GM21526 (cell line): ENCODE results near the gene QSER1.
A peak's percentile ranks its signal among the peaks of the same experiment; 100 is the strongest.
"Not testable (repeated sequence)": the region's sequence is repeated elsewhere in the genome, so short reads cannot be mapped to it uniquely, and the experiment has no call there.

ENCODE experiments used
- ATAC-seq: cut with Tn5 transposase; IDR thresholded peaks from one replicate; pipeline ENCODE4 v1.9.1; 2021; ENCODE audit warnings: moderate library complexity; ENCODE audit not compliant: unreplicated experiment, low FRiP score

QSER1 gene

DNA sequence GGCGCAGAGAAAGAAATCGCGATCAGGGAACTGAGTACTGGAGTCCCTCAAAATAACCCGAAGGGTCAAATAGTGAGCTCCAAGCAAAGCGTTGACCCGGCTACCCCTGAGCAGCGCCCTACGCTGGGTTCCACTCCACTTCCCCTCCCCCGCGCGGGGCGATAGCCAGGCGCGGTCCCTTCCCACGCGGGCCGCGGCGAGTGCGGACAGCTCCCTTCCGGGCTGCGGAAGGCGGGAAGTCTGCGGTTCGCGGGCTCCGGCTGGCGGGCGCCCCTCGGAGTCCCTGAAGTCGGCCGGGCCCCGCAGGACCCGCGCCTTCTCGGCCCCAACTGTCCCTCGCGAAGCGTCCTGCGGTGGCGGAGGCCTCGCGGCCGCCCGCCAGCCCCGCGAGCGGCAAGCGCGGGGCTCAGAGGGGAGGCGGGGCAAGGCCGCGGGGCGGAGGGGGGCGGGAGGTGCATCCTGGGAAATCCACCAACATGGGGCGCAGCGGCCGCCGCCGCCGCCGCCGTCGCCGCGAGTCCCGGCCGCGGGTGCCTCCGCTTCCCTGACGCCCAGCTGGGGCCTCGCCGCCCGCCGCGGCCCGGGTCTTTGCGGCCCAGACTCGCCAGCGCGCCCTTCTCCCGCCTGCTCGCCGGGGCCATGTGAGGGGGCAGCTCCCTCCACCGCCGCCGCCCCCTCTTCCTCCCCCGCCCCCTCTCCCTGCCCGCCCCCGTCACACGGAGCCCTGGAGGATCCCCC, at the start of gene QSER1:
TSS of gene QSER1 (plus strand) at position 457 of the 738 bp plus-strand sequence. CDS start 315 bp downstream, outside the sequence.
- peak; percentile 65 for ATAC-seq

DNA sequence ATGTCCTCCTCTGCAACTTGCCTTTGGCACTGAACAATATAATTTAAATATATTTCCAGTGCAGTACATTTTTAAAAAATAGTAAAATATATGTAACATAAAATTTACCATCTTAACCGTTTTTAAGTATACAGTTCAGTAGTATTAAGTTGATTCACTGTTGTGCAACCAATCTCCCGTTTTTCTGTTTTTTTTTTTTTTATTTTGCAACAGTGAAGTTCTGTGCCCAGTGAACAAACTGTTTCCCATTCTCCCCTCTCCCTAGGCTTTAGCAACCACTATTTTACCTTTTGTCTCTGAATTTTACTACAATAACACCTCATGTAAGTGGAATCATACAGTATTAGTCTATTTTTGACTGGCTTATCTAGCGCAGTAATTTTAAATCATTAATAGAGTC, 49.1 kb upstream of the QSER1 start:
- ATAC-seq: no peak

DNA sequence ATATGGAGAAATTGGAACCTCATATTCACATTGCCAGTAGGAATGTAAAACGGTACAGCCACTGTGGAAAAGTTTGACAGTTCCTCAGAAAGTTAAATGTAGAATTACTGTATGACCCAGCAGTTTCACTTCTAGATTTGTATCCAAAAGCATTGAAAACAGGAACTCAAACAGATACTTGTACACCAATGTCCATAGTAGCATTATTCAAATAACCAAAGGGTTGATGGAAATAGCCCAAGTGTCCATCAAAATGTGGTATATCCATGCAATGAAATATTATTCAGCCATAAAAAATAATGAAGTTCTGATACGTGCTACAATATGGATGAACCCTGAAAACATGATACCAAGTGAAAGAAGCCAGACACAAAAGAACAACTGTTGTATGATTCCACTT, 45.1 kb upstream of the QSER1 start:
- ATAC-seq: no peak

DNA sequence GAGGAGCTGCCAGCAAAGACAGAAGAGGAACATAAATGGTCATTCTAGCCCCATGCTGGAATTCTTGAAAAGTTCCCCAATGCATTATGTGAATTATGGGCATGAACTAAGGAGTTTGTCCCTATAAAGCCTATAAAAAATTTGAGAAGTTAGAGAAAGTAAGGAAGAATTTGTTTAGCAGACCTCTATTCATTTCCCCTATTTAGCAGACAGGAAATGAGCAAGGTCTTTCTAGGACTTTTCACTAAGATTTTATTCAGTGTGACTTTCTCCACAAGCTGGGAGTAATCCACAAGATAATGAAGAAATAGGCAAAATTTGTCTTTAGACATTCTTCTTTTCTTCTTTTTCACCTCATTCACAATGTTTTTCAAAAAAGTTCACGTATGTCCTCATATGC, 42.9 kb upstream of the QSER1 start:
- no peak for ATAC-seq

DNA sequence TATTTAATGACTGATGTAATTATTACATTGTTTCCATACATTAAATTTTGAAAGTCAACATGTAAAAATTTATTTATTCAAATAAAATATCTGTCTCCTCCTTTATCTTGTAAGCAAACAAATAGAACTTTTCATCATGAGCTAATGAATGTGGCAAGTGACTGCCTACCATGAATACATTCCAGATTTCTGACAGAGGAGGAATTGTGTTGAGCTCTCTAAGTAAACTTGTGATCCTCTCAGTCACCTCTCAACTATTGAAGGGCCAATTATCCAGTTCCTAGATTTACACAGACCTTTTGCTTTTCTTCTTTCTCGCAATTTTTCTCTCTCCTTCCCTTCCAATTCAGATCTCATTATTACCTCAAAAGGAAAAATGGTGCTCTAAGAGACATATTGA, 41.4 kb upstream of the QSER1 start:
- no peak for ATAC-seq

DNA sequence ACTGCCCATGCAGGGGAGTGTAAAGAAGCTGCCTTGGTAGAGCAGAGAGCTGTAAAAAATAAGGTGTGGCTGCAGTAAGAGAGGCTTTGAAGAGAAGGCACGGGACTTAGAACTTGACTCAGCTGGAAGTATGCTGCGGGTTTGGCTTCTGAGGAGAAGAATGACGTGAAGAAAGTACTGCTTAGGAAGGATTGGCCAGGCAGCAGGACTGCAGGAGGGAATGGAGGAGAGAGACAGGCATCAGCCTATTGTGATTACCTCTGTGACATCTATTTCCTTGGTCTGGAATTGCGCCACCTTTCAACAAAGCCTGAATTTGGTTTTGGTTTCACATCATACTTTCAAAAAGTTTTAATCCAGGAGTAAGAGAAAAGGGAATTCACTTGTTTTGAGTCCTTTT, 40.4 kb upstream of the QSER1 start:
- ATAC-seq: no peak

DNA sequence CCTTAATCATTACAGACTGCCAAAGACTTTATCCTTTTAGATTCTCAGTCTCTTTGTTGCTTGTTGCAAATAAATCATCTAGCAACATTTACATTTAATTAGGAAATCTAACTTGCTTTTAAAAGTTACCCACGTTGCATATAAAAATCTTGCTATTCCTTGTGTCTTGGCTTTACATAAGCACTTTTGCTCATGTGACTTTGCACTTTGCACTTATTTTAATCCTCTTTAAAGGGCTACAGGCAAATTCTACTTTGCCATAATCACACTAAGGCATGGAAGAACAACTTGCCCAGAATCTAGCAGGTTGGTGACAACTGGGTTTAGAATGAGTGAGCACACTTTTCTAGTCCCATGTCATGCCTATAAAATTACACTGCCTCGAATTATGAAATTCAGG, 37.0 kb upstream of the QSER1 start:
- ATAC-seq: no peak

DNA sequence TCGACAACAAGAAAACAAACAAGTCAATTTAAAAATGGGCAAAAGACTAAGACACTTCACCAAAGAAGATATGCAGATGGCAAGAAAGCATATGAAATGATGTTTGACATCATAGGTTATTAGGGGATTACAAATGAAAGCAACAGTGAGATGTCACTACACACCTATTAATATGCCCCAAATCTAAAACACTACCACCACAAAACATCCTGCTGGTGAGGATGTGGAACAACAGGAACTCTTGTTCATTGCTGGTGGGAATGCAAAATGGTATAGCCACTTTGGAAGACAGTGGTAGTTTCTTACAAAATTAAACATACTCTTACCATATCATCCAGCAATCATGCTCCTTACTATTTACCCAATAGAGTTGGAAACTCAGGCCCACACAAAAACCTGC, 33.9 kb upstream of the QSER1 start:
- ATAC-seq: no peak

DNA sequence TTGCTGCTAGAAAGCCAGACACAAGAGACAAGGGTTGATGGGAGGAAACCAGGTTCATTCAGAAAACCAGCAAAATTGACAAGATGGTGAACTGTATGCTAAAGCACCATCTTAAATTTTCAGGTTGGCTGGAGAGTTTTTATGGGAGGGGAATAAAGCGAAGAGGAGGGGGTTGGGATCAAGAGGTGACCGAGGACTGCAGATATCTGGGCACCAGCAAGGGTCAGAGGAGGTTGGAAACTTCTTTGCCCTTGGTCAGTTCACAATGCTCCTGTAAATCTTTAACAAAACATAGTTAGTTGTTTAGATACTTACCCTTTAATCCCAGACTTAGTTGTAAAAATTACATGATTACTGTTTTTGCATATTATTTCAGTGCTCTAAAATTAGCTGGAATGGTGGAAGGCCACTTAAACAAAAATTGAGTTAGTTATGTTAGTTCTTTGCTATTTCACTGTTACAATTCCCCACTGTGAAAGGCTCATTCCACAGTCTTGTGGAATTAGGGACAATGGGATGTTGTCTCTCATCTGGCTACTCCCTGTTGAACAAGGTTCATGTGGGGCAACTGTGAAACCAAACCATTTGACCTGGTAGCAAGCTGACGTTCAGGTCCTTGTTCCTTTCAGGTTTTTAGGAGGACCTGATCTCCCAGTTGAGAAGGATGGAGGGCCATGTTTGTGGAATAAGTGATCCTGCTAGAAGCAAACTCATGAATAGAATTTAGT, 30.6 kb upstream of the QSER1 start:
- ATAC-seq: no peak

DNA sequence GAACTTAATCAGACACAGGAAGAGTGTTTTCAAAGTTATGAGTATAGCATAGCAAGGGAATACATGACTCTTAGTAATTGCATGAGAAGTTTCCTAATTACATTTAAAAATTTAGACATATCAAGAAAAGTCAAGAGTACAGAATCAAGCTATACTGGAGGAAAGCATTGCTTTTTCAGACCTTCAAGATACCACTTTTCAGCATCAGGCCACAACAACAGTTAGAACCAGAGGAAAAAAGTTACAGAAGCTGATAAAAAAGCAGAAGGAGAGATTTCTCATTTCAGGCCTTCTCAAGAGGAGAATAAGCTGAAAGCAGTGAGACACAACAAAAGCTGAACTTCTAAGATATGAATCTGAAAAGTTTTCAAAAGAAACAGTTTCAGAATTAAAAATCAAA, 28.1 kb upstream of the QSER1 start:
- no peak for ATAC-seq

DNA sequence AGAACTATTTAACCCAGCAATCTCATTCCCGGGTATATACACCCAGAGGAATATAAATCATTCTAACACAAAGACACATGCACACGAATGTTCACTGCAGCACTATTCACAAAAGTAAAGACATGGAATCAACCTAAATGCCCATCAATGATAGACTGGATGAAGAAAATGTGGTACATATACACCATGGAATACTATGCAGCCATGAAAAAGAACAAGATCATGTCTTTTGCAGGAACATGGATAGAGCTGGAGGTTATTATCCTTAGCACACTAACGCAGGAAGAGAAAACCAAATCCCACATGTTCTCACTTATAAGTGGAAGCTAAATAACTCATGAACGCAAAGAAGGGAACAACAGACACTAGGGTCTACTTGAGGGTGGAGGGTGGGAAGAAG, 23.9 kb upstream of the QSER1 start:
- not testable (repeated sequence) for ATAC-seq

DNA sequence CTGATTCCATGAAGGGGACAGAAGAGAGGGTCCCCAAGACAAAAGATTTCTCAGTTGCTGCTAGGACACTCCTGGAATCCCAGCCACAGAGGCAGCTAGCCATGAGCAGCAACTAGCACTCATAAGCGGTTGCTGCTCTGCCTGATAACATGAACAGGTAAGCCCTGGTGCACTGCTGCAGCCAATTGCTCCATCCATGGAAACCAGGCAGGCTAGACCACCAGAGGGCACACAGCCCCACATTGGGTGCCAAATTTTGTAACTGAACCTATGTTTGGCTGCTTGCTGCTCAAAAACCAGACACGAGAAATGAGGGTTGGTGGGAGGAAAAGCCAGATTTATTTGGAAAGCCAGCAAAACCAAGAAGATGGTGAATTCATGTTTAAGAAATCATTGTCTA, 21.9 kb upstream of the QSER1 start:
- ATAC-seq: no peak

DNA sequence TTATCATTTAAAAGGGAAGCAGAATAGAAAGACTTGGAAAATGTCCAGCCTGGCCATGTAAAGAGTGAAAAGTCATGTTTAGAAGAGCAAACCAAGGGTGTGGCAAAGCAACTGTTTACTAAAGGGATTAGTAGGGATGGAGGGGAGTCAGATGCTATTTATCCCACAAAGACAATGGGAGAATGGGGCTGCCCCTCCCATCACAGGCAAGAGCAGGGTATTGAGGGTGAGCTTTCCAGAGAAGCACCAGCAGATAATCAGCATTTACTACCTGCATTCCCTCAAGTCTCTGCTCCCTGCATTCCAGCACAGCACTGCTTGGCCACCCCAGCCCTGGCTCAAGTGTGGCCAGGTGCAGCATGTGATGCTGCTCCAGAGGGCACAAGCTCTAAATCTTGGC, 18.5 kb upstream of the QSER1 start:
- no peak for ATAC-seq

DNA sequence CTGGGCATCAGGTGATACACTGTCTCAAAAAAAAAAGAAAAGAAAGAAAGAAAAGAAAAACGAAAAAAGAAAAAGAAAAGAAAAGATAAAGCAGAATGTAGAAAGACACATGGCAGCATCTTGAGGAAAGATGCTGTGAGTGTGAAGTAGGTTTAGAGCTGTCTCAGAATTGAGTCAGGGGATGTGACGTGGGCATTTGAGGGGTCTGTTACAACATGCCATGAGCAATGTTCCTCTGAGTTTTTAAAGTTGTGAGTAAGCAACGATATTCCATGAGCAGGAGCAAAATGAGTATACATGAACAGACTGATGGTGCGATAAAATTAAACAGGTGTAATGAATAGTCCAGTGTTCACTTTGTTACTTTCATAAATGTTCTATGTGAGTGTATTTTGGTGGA, 11.3 kb upstream of the QSER1 start:
- no peak for ATAC-seq

DNA sequence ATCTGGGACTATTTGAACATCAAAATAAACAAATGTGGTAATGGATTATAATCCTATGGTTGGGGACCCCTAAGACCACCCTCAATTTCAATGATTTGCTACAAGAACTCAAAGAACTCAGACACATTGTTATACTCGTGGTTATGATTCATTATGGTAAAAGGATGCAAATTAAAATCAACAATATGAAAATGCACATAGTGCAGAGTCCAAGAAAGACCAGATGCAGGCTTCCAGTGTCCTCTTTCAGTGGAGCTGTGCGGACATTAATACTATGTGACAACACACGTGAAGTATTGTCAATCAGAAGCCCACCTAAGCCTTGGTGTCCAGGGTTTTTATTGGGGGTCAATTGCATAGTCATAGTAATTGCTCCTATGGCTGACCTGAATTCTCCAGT, 9.2 kb upstream of the QSER1 start:
- ATAC-seq: no peak

DNA sequence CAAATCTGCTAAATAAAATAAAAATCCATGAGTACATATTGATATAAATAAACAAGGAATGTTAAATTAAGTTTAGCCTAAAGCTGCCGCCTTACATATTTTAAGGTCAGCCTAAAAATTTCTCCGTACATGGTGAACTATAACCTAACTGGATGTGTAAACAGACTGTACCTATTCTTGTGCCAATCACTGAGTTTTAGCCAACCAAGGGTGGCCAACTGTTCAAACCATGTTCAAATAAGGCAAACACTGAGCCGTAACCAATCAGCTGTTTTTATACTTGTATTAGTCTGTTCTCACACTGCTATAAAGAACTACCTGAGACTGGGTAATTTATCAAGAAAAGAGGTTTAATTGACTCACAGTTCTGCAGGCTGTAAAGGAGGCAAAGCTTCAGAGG, 8.6 kb upstream of the QSER1 start:
- ATAC-seq: no peak

DNA sequence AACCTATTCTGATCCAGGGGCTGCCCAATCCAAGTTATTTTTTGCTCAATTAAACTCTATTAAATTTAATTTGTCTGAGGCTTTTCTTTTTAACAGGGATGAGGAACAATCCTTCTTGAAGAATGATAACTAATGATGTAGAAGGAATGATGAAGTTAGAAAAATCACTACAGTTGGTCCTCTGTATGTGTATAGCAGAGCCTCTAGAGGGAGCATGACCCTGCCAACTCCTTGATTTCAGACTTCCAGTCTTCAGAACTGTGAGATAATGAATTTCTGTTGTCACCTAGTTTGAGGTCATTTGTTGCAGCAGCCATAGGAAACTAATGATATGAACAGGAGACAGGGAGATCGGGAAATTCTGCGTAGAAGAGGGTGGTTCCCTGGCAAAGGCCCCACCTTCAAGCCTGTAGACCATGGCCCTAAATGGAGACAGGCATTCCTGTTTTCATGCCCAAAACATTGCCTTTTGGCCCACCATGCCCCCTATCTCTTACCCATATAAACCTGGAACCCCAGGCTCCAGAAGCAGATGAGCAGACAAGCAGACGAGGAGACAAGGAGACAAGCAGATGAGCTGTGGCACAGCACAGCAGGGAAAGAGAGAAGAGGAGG, 7.7 kb upstream of the QSER1 start:
- ATAC-seq: no peak

DNA sequence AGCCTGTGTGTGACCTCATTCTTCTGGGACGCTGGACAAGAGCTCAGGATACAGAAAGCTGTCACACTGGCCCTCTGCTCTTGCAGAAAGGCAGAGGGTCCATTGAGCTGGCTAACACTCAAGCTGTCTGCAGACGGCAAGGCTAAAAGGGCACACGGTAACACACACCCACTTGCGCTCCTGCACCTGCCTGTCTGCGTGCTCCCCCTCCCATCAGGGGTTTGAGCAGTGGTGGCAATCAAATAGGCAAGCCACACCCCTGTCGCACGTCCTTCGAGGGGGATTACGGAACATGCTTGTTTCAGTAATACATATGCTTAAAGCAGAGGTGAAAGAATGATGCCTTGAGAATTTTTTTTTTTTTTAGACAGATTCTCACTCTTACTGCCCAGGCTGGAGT, 7.1 kb upstream of the QSER1 start:
- no peak for ATAC-seq

DNA sequence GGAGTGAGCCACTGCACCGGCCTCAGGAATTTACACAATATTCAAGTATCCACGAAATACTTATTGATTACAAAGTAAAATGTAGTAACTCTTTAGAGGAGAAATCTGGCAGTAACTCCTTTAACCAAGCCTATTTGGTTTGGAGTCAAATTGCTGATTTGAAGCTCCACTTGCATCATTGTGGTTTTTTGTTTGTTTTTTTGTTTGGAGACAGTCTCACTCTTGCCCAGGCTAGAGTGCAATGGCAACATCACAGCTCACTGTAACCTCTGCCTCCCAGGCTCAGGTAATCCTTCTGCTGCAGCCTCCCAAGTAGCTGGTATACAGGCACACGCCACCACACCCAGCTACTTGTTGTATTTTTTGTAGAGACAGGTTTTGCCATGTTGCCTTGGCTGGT, 6.4 kb upstream of the QSER1 start:
- no peak for ATAC-seq

DNA sequence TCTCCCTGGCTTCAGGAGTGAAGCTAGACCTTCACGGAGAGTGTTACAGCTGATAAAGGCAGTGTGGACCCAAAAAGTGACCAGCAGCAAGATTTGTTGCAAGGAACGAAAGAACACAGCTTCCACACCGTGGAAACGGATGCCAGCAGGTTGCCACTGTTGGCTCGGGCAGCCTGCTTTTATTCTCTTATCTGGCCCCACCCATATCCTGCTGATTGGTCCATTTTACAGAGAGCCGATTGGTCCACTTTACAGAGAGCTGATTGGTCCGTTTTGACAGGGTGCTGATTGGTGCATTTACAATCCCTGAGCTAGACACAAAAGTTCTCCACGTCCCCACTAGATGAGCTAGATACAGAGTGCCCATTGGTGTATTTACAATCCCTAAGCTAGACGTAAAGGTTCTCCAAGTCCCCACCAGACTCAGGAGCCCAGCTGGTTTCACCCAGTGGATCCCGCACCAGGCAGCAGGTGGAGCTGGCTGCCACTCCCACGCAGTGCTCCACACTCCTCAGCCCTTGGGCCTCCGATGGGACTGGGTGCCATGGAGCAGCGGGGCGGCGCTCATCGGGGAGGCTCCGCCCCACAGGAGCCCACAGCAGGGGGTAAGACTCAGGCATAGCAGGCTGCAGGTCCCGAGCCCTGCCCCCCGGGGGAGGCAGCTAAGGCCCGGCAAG, 4.8 kb upstream of the QSER1 start:
- ATAC-seq: not testable (repeated sequence)

DNA sequence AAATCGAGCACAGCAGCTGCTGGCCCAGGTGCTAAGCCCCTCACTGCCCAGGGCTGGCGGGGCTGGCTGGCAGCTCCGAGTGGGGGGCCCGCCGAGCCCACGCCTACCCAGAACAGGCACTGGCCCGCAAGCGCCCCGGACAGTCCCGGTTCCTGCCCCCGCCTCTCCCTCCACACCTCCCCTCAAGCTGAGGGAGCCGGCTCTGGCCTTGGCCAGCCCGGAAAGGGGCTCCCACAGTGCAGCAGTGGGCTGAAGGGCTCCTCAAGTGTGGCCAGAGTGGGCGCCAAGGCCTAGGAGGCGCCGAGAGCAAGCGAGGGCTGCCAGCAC, 4.3 kb upstream of the QSER1 start:
- not testable (repeated sequence) for ATAC-seq
